A549 (cell line): ENCODE measurements around the gene KLHL13. TPM values are rescaled to one million over a fixed set of nuclear protein-coding genes. Genes with fewer than 3 reads are reported as not detected.

Experiments
- ATAC-seq, 2 experiments: fragments of 200-7000 bp in 1 of 2; fragments of >200 bp in 1 of 2; cut with Nextera tagmentation in 1 of 2; cut with Tn5 transposase in 1 of 2; 3 replicates each; pipeline versions ENCODE4 v1.8.0 to v1.9.1; 2018 to 2020; ENCODE audit warnings: mild to moderate bottlenecking in 1 of 2, moderate library complexity in 1 of 2
- CTCF ChIA-PET: fragments of 300-600 bp; sonication (Branson Sonifier 250); formaldehyde crosslinking; extraction: SDS; loops from one replicate; lab custom pipeline; 2021; ENCODE audit warnings: antibody characterized with exemption, inconsistent platforms; lab: Yijun Ruan, JAX
- POLR2A ChIA-PET: fragments of 350-600 bp; formaldehyde crosslinking; extraction: SDS; loops from one replicate; lab custom pipeline; 2021; ENCODE audit warnings: antibody characterized with exemption, inconsistent platforms; lab: Yijun Ruan, JAX
- DNase-seq, 2 experiments: peaks; one replicate each; pipeline versions ENCODE4 v3.0.0 to v3.0.0-alpha.2; 2011 to 2016; ENCODE audit warnings: low read depth in 1 of 2, low spot score in 1 of 2
- FAIRE-seq: peaks from 2 replicates; lab custom pipeline; 2011; peaks lifted over from hg19 to GRCh38; lab: Jason Lieb, UNC
- H3K27ac ChIP-seq, 2 experiments: fragments of >200 bp; sonication (Bioruptor Twin); formaldehyde crosslinking; 3 replicates each; pipeline ENCODE4 v1.5.1; 2016 to 2017
- H3K4me1 ChIP-seq: fragments of >200 bp; sonication (Bioruptor Twin); formaldehyde crosslinking; 3 replicates; pipeline ENCODE4 v1.6.1; 2016
- H3K4me2 ChIP-seq: fragments of >200 bp; sonication (Bioruptor Twin); formaldehyde crosslinking; 3 replicates; pipeline ENCODE4 v1.6.1; 2016
- H3K4me3 ChIP-seq: fragments of >200 bp; sonication (Bioruptor Twin); formaldehyde crosslinking; 3 replicates; pipeline ENCODE4 v1.5.1; 2016
- H3K9me3 ChIP-seq: fragments of >200 bp; sonication (Bioruptor Twin); formaldehyde crosslinking; 3 replicates; pipeline ENCODE4 v1.6.1; 2016
- BHLHE40 ChIP-seq: IDR thresholded peaks from 2 replicates; pipeline ENCODE4 v1.6.1; 2012; ENCODE audit warnings: low read depth, low read length, inconsistent platforms
- CHD4 ChIP-seq: fragments of 200-600 bp; sonication (generic); IDR thresholded peaks from 2 replicates; pipeline ENCODE4 v1.6.1; 2016; ENCODE audit warnings: antibody characterized with exemption, mild to moderate bottlenecking, borderline replicate concordance
- CTCF ChIP-seq: fragments of >200 bp; sonication (Bioruptor Twin); formaldehyde crosslinking; IDR thresholded peaks from 3 replicates; pipeline ENCODE4 v1.5.1; 2016
- EHF ChIP-seq: fragments of 250-450 bp; sonication (Bioruptor Pico); IDR thresholded peaks from 2 replicates; pipeline ENCODE4 v1.5.0; 2020; ENCODE audit warnings: mild to moderate bottlenecking
- ESRRA ChIP-seq: fragments of 150-350 bp; IDR thresholded peaks from 2 replicates; pipeline ENCODE4 v1.6.1; 2014; ENCODE audit warnings: mild to moderate bottlenecking, low read length, borderline replicate concordance
- FOSL2 ChIP-seq, 2 experiments: fragments of 450-650 bp in 1 of 2; fragments of >200 bp in 1 of 2; sonication (Bioruptor Twin) in 1 of 2; formaldehyde crosslinking; IDR thresholded peaks; 2 replicates each; pipeline versions ENCODE4 v1.5.0 to v1.6.1; 2016 to 2020; ENCODE audit warnings: mild to moderate bottlenecking in 1 of 2, moderate library complexity in 1 of 2
- HDAC2 ChIP-seq: fragments of 200-600 bp; sonication (generic); IDR thresholded peaks from 2 replicates; pipeline ENCODE4 v1.6.1; 2016
- HOXB13 ChIP-seq: fragments of 250-450 bp; sonication (Bioruptor Pico); IDR thresholded peaks from 2 replicates; pipeline ENCODE4 v1.5.0; 2020; ENCODE audit warnings: low read depth, mild to moderate bottlenecking, moderate library complexity
- JUN ChIP-seq, 2 experiments: fragments of >200 bp; sonication (Bioruptor Twin); formaldehyde crosslinking; IDR thresholded peaks; 2 replicates in 1 of 2; 3 replicates in 1 of 2; pipeline ENCODE4 v1.6.1; 2016 to 2017
- JUNB ChIP-seq: fragments of >200 bp; sonication (Bioruptor Twin); formaldehyde crosslinking; IDR thresholded peaks from 2 replicates; pipeline ENCODE4 v1.6.1; 2016
- KDM1A ChIP-seq: fragments of 200-600 bp; sonication (generic); IDR thresholded peaks from 2 replicates; pipeline ENCODE4 v1.6.1; 2016; ENCODE audit warnings: low read depth, mild to moderate bottlenecking
- MAFK ChIP-seq: fragments of 450-650 bp; IDR thresholded peaks from 2 replicates; pipeline ENCODE4 v1.6.1; 2014; ENCODE audit not compliant: partially characterized antibody
- NR3C1 ChIP-seq: fragments of >200 bp; sonication (Bioruptor Twin); formaldehyde crosslinking; IDR thresholded peaks from 3 replicates; pipeline ENCODE4 v1.6.1; 2017
- PBX3 ChIP-seq: IDR thresholded peaks from 2 replicates; pipeline ENCODE4 v1.6.1; 2012
- POLR2AphosphoS2 ChIP-seq: conservative IDR thresholded peaks from 2 replicates; pipeline ENCODE4 v1.6.1; 2012; ENCODE audit warnings: low read length, improper control_type of control experiment, inconsistent platforms
- RAD21 ChIP-seq, 2 experiments: fragments of >200 bp in 1 of 2; sonication (Bioruptor Twin) in 1 of 2; formaldehyde crosslinking in 1 of 2; IDR thresholded peaks in 1 of 2; conservative IDR thresholded peaks in 1 of 2; 2 replicates in 1 of 2; 3 replicates in 1 of 2; pipeline ENCODE4 v1.6.1; 2012 to 2018; ENCODE audit warnings: inconsistent platforms in 1 of 2
- TP53 ChIP-seq: fragments of 250-450 bp; sonication (Bioruptor Pico); IDR thresholded peaks from 2 replicates; pipeline ENCODE4 v1.5.0; 2021; ENCODE audit warnings: mild to moderate bottlenecking, moderate library complexity
- ZFP36 ChIP-seq: fragments of 450-650 bp; IDR thresholded peaks from 2 replicates; pipeline ENCODE4 v1.6.1; 2014; ENCODE audit warnings: borderline replicate concordance; ENCODE audit not compliant: partially characterized antibody
- ZSCAN20 ChIP-seq: fragments of 250-450 bp; sonication (Bioruptor Pico); IDR thresholded peaks from 2 replicates; pipeline ENCODE4 v1.8.0; 2022; ENCODE audit warnings: mild to moderate bottlenecking, moderate library complexity
- WGBS: methylation state at CpG from one replicate; pipeline ENCODE4 v1.1.6; 2017; ENCODE audit errors: missing lambda C conversion rate; 5-methylcytosine and 5-hydroxymethylcytosine counted together
- polyA plus RNA-seq, 4 experiments: library from polyadenylated mRNA; depleted of rRNA in 3 of 4; stranded (reverse); fragments of >200 nt; fragmentation: RNase III in 1 of 4; extraction: RNeasy Plus Mini Kit Qiagen cat#74134 plus additional on column Dnase treatment in 1 of 4; gene quantifications; 2 replicates in 3 of 4; 3 replicates in 1 of 4; pipeline ENCODE4 v1.2.3, GENCODE V29; 2011 to 2017
- TF ChIP-seq, protein P1 (sequence below): fragments of 250-450 bp; sonication (Bioruptor Pico); IDR thresholded peaks from 2 replicates; pipeline ENCODE4 v1.5.0; 2021; ENCODE audit warnings: mild to moderate bottlenecking, moderate library complexity, borderline replicate concordance
- TF ChIP-seq, protein P2 (sequence below): IDR thresholded peaks from 2 replicates; pipeline ENCODE4 v1.6.1; 2012; ENCODE audit warnings: low read depth, borderline replicate concordance
- TF ChIP-seq, protein P3 (sequence below): fragments of >200 bp; sonication (Bioruptor Twin); formaldehyde crosslinking; IDR thresholded peaks from 2 replicates; pipeline ENCODE4 v1.6.1; 2016

The KLHL13 gene
- polyA plus RNA-seq, 2 of the 4 experiments (the other 2 are of a cell fraction), result 0.76 to 1.0 TPM

DNA sequence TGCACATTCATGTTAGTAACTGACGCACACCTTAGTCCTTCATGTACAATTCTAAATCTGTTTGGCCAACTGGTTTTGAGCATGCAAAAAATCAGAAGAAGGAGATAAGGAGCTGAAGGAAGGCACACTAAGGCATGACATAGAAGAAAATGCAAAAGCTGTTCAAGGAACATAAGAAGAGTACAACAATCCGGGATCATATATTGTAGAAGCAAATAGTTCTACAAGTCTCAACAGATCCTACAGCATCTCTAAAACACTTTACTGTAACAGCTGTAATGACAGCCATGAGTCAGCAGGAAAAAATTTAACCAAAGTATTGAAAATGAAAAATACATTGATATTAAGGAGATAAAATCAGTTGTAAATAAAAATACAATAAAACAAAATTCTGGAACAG, 57.7 kb downstream of the KLHL13 start:
- TF ChIP-seq POLR2AphosphoS2 (no peak), ZSCAN20 (CRISPR knock-in tag) (no peak), ESRRA (no peak), RAD21 (conservative IDR thresholded peaks at IDR 0.05 in 1 of 2, IDR thresholded peaks at IDR 0.05 in 1 of 2) (no peak), KDM1A (no peak), EHF (no peak), BHLHE40 (no peak), CTCF (no peak), CHD4 (no peak), HOXB13 (CRISPR knock-in tag) (no peak), HDAC2 (no peak)
- TF ChIP-seq, protein P1, sequence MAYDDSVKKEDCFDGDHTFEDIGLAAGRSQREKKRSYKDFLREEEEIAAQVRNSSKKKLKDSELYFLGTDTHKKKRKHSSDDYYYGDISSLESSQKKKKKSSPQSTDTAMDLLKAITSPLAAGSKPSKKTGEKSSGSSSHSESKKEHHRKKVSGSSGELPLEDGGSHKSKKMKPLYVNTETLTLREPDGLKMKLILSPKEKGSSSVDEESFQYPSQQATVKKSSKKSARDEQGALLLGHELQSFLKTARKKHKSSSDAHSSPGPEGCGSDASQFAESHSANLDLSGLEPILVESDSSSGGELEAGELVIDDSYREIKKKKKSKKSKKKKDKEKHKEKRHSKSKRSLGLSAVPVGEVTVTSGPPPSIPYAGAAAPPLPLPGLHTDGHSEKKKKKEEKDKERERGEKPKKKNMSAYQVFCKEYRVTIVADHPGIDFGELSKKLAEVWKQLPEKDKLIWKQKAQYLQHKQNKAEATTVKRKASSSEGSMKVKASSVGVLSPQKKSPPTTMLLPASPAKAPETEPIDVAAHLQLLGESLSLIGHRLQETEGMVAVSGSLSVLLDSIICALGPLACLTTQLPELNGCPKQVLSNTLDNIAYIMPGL (CRISPR knock-in tag), result no peak
- TF ChIP-seq, protein P2, sequence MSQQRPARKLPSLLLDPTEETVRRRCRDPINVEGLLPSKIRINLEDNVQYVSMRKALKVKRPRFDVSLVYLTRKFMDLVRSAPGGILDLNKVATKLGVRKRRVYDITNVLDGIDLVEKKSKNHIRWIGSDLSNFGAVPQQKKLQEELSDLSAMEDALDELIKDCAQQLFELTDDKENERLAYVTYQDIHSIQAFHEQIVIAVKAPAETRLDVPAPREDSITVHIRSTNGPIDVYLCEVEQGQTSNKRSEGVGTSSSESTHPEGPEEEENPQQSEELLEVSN, result no peak
- Histone ChIP-seq H3K27ac (no peak overlapping the region), H3K4me1 (no peaks in the 10 kb centered on the region), H3K4me2 (no peak overlapping the region), H3K4me3 (no peak overlapping the region), H3K9me3 (no peaks in the 10 kb centered on the region)
- WGBS, result 64% methylated on average over 2 of the region's 2 CpGs
- no peak for ATAC-seq
- POLR2A ChIA-PET, result no interaction called here
- DNase-seq, result no peak
- CTCF ChIA-PET, result no interaction called here
- no peak for FAIRE-seq

DNA sequence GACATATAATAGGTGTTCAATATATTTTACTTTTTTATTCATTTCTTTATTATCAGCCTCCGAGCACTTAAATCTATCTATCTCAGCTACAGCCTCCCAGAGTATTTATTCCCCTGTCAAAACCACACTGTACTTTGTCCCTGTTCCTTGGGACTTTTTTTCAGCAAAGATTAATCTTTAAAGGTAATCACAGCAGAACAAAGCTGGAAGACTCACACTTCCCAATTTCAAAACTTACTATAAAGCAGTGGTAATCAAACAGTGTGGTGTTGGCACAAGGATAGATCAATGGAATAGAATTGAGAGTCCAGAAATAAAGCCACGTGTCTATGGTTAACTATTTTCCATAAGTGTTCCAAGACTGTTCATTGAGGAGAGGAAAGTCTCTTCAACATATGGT, 59.7 kb downstream of the KLHL13 start:
- ATAC-seq (no peak), DNase-seq (no peak), FAIRE-seq (no peak)
- H3K4me1 ChIP-seq, result no peaks in the 10 kb centered on the region
- H3K4me3 ChIP-seq, result no peak overlapping the region
- H3K4me2 ChIP-seq, result no peak overlapping the region
- TF ChIP-seq EHF (no peak), JUNB (no peak)
- TF ChIP-seq, protein P3, sequence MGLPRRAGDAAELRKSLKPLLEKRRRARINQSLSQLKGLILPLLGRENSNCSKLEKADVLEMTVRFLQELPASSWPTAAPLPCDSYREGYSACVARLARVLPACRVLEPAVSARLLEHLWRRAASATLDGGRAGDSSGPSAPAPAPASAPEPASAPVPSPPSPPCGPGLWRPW, result no peak
- H3K27ac ChIP-seq, result no peak overlapping the region
- 15% methylated on average over 2 of the region's 2 CpGs for WGBS
- POLR2A ChIA-PET, result no interaction called here
- CTCF ChIA-PET, result no interaction called here
- H3K9me3 ChIP-seq, result no peaks in the 10 kb centered on the region

GRCh38 chrX:118049713-118050112, 66.9 kb downstream of the KLHL13 start:
- no peak for TF ChIP-seq HDAC2
- TF ChIP-seq MAFK, result no peak
- TF ChIP-seq JUN (IDR thresholded peaks at IDR 0.05), result no peak
- no peak for TF ChIP-seq ZFP36
- no peak for TF ChIP-seq RAD21 (conservative IDR thresholded peaks at IDR 0.05 in 1 of 2, IDR thresholded peaks at IDR 0.05 in 1 of 2)
- no peak for TF ChIP-seq ZSCAN20 (CRISPR knock-in tag)
- no peak for TF ChIP-seq FOSL2 (IDR thresholded peaks at IDR 0.05)
- no peak for TF ChIP-seq FOSL2 (CRISPR knock-in tag; IDR thresholded peaks at IDR 0.05)
- TF ChIP-seq EHF, result no peak
- no peak for TF ChIP-seq TP53 (CRISPR knock-in tag)
- no peak for TF ChIP-seq PBX3
- TF ChIP-seq NR3C1, result no peak
- H3K4me3 ChIP-seq, result no peak overlapping the region
- DNase-seq, result no peak
- H3K4me1 ChIP-seq, result no peaks in the 10 kb centered on the region
- CTCF ChIA-PET, result no interaction called here
- H3K4me2 ChIP-seq, result no peak overlapping the region
- ATAC-seq, result no peak
- no peak overlapping the region for H3K27ac ChIP-seq
- WGBS, result 0% methylated on average over 1 of the region's 1 CpG
- FAIRE-seq, result no peak
- no peaks in the 10 kb centered on the region for H3K9me3 ChIP-seq
- POLR2A ChIA-PET, result no interaction called here
